ENCODE measurements around the gene CYP19A1. TPM values are rescaled to one million over a fixed set of nuclear protein-coding genes. Genes with fewer than 3 reads are reported as not detected.

The CYP19A1 gene
- total RNA-seq, 4 donors from 2014 or later = 0.38 TPM; not detected in 3

- no peak for DNase-seq
- intact Hi-C loops (cut with DNase I) = no loop called here
- Histone ChIP-seq H3K27ac (no peak overlapping the region), H3K36me3 (no peaks in the 10 kb centered on the region), H3K27me3 (peaks cover 0 to 40% (median 0%) of the 10 kb centered on the region in 4 donors), H3K4me1 (peaks cover 4 to 16% (median 7%) of the 10 kb centered on the region in 3 donors), H3K9me3 (no peaks in the 10 kb centered on the region), H3K4me3 (no peak overlapping the region)
- 81 to 85% methylated on average over 9 of the region's 9 CpGs for WGBS, 2 donors
- TF ChIP-seq POLR2A (IDR thresholded peaks at IDR 0.05) (no peak), CTCF (IDR thresholded peaks at IDR 0.05) (no peak)
Observed at GRCh38 chr15:51335538-51336410, 2.6 kb downstream of the CYP19A1 start.

- H3K36me3 ChIP-seq = no peaks in the 10 kb centered on the region
- WGBS, 2 donors = 92 to 93% methylated on average over 5 of the region's 5 CpGs
- no peak overlapping the region for H3K27ac ChIP-seq
- intact Hi-C loops (cut with DNase I) = no loop called here
- no peak overlapping the region for H3K4me3 ChIP-seq
- DNase-seq = no peak
- TF ChIP-seq CTCF (IDR thresholded peaks at IDR 0.05) (no peak), POLR2A (IDR thresholded peaks at IDR 0.05) (no peak)
- no peaks in the 10 kb centered on the region for H3K9me3 ChIP-seq
- peaks cover 4 to 16% (median 7%) of the 10 kb centered on the region in 3 donors for H3K4me1 ChIP-seq
- peaks cover 0 to 33% (median 0%) of the 10 kb centered on the region in 4 donors for H3K27me3 ChIP-seq
Observed at GRCh38 chr15:51335087-51335486, 3.3 kb downstream of the CYP19A1 start.

GRCh38 chr15:51334011-51334451 is 4.4 kb downstream of the CYP19A1 start:
- Histone ChIP-seq H3K4me1 (peaks cover 4 to 16% (median 7%) of the 10 kb centered on the region in 3 donors), H3K9me3 (no peaks in the 10 kb centered on the region), H3K4me3 (no peak overlapping the region), H3K27me3 (peaks cover 0 to 29% (median 0%) of the 10 kb centered on the region in 4 donors), H3K36me3 (no peaks in the 10 kb centered on the region), H3K27ac (peak overlapping the region in 1 of 4 donors; percentile 2)
- no peak for DNase-seq
- TF ChIP-seq CTCF (IDR thresholded peaks at IDR 0.05) = no peak
- no peak for TF ChIP-seq POLR2A (IDR thresholded peaks at IDR 0.05)
- 9 to 19% methylated on average over 2 of the region's 2 CpGs for WGBS, 2 donors
- intact Hi-C loops (cut with DNase I) = no loop called here

- WGBS, 2 donors = 79 to 88% methylated on average over 2 of the region's 2 CpGs
- no peaks in the 10 kb centered on the region for H3K36me3 ChIP-seq
- peaks cover 0 to 25% (median 0%) of the 10 kb centered on the region in 4 donors for H3K27me3 ChIP-seq
- H3K4me1 ChIP-seq = peaks cover 4 to 16% (median 7%) of the 10 kb centered on the region in 3 donors
- H3K27ac ChIP-seq = no peak overlapping the region
- H3K4me3 ChIP-seq = no peak overlapping the region
- no peak for DNase-seq
- intact Hi-C loops (cut with DNase I) = no loop called here
- H3K9me3 ChIP-seq = no peaks in the 10 kb centered on the region
- TF ChIP-seq CTCF (IDR thresholded peaks at IDR 0.05) = no peak
- TF ChIP-seq POLR2A (IDR thresholded peaks at IDR 0.05) = no peak
Observed at GRCh38 chr15:51333571-51333970, 4.8 kb downstream of the CYP19A1 start.

All from esophagus squamous epithelium (tissue), 5 donors.